IMR-90 (cell line): Measurements from ENCODE around the gene ADCY5.

Experiments
- BHLHE40 ChIP-seq: fragments of 150-350 bp; IDR thresholded peaks from 2 replicates; pipeline ENCODE4 v1.6.1; 2016; ENCODE audit warnings: mild to moderate bottlenecking, low read depth, low read length
- CEBPB ChIP-seq: IDR thresholded peaks from 2 replicates; pipeline ENCODE4 v1.6.1; 2012; ENCODE audit warnings: low read depth, low read length, improper control_type of control experiment
- CHD1 ChIP-seq: IDR thresholded peaks from 2 replicates; pipeline ENCODE4 v1.6.1; 2012; ENCODE audit warnings: low read depth, low read length, improper control_type of control experiment
- MAZ ChIP-seq: IDR thresholded peaks from 2 replicates; pipeline ENCODE4 v1.6.1; 2012; ENCODE audit warnings: low read depth, mild to moderate bottlenecking, low read length, improper control_type of control experiment, moderate library complexity, borderline replicate concordance
- MXI1 ChIP-seq: IDR thresholded peaks from 2 replicates; pipeline ENCODE4 v1.6.1; 2012; ENCODE audit warnings: low read depth, mild to moderate bottlenecking, low read length, moderate library complexity, borderline replicate concordance
- NFE2L2 ChIP-seq: fragments of 150-350 bp; IDR thresholded peaks from 2 replicates; pipeline ENCODE4 v1.6.1; 2016; ENCODE audit warnings: low read depth, mild to moderate bottlenecking, low read length
- POLR2A ChIP-seq: IDR thresholded peaks from 2 replicates; pipeline ENCODE4 v1.6.1; 2012; ENCODE audit warnings: mild to moderate bottlenecking, low read depth, low read length
- RCOR1 ChIP-seq: IDR thresholded peaks from 2 replicates; pipeline ENCODE4 v1.6.1; 2012; ENCODE audit warnings: mild to moderate bottlenecking, low read length, improper control_type of control experiment; ENCODE audit not compliant: insufficient replicate concordance
- SMC3 ChIP-seq: fragments of 150-350 bp; IDR thresholded peaks from 2 replicates; pipeline ENCODE4 v1.6.1; 2016; ENCODE audit warnings: low read depth, mild to moderate bottlenecking, antibody characterized with exemption, low read length, moderate library complexity
- TF ChIP-seq, protein P1 (sequence below): conservative IDR thresholded peaks from 2 replicates; pipeline ENCODE4 v1.5.1; 2012; ENCODE audit warnings: mild to moderate bottlenecking, low read depth, low read length, improper control_type of control experiment
- TF ChIP-seq, protein P2 (sequence below): fragments of 150-350 bp; IDR thresholded peaks from 2 replicates; pipeline ENCODE4 v1.6.1; 2017; ENCODE audit warnings: mild to moderate bottlenecking, antibody characterized with exemption, low read length, low read depth

DNA sequence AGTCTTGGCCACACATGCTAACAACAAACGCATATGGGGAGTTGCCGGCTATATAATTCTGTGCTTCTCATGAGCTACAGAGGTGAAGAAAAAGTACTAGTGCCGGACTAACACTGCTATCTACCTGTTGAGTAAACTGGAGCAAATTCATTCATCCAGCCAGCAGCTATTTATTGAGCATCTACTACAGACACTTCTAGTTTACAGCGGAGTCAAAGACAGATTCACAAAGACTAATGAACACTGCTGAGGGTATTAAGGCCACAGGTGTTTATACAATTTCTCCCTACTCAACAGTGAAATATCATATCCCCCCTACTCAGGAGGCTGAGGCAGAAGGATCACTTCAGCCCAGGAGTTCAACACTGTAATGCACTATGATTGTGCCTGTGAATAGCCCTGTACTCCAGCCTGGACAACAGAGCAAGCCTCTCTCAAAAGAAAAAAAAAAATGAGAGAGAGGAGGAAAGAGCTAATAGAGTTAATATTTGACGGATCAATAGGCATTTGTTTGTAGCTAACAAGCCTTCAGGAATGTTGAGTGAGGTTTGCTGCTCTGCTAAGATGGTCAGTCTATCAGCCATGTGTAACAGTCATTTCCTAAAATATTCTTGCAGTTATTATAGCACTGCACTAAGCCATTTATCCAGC is 17.8 kb downstream of the ADCY5 start:
- TF ChIP-seq, protein P1, sequence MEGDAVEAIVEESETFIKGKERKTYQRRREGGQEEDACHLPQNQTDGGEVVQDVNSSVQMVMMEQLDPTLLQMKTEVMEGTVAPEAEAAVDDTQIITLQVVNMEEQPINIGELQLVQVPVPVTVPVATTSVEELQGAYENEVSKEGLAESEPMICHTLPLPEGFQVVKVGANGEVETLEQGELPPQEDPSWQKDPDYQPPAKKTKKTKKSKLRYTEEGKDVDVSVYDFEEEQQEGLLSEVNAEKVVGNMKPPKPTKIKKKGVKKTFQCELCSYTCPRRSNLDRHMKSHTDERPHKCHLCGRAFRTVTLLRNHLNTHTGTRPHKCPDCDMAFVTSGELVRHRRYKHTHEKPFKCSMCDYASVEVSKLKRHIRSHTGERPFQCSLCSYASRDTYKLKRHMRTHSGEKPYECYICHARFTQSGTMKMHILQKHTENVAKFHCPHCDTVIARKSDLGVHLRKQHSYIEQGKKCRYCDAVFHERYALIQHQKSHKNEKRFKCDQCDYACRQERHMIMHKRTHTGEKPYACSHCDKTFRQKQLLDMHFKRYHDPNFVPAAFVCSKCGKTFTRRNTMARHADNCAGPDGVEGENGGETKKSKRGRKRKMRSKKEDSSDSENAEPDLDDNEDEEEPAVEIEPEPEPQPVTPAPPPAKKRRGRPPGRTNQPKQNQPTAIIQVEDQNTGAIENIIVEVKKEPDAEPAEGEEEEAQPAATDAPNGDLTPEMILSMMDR = no peak
- TF ChIP-seq CEBPB = no peak
- TF ChIP-seq SMC3 = no peak
- TF ChIP-seq POLR2A = no peak
- TF ChIP-seq MAZ = no peak
- TF ChIP-seq, protein P2, sequence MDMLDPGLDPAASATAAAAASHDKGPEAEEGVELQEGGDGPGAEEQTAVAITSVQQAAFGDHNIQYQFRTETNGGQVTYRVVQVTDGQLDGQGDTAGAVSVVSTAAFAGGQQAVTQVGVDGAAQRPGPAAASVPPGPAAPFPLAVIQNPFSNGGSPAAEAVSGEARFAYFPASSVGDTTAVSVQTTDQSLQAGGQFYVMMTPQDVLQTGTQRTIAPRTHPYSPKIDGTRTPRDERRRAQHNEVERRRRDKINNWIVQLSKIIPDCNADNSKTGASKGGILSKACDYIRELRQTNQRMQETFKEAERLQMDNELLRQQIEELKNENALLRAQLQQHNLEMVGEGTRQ = no peak
- no peak for TF ChIP-seq RCOR1
- TF ChIP-seq NFE2L2 = no peak
- no peak for TF ChIP-seq BHLHE40
- TF ChIP-seq CHD1 = no peak
- TF ChIP-seq MXI1 = no peak
